Measurements from ENCODE around the gene EHHADH.

Gene EHHADH

DNA sequence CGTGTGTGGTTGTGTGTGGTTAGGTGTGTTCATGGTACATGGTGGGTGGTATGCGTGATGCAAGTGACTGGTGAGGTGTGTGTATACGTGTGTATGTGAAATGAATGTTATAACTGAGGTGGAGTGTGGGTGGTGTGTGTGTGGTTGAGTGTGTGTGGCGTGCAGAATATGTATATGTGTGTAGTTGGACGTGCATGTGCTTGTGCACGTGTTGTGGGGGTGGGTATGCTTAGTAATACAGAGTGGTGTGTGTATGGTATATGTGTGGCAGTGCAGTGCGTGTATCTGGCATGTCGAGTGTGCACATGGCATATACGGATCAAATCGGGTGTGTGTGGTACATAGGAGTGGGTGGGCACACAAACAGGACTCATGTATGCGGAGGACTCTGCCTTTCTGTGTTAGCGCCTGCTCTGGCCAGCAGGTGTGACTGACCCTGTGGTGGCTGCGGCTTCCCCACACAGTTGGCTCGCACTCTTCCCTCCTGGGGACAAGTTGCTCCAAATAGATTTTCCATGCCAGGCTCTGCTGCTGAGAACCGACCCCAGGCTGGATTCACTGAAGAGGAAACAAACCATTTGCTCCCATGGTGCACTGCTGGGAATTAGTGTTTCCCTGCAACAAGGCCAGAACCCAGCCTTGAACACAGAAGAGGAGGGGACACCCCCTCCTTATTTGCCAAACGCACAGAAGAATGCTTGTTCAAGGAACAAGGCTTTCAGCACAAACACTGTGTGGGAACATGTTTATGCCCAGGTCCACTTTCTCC is 99.8 kb downstream of the EHHADH start:
- no peak overlapping the region for H4K8ac ChIP-seq (ENCODE audit: low read depth, low read length)
- no peaks in the 10 kb centered on the region for H3K36me3 ChIP-seq (ENCODE audit: control insufficient read depth, insufficient read depth, low read length)
- H3K4me3 ChIP-seq (ENCODE audit: low read length), result no peak overlapping the region
- WGBS (ENCODE audit: extremely low coverage, insufficient coverage, low lambda C conversion rate), result 100% methylated on average over 4 of the region's 16 CpGs
- H4K5ac ChIP-seq (ENCODE audit: low read length), result no peak overlapping the region
- no peak overlapping the region for H2AK5ac ChIP-seq (ENCODE audit: low read length)
- H3K4ac ChIP-seq (ENCODE audit: low read depth, low read length), result no peak overlapping the region
- H3K56ac ChIP-seq (ENCODE audit: low read length), result peak overlapping the region; percentile 82
- no peaks in the 10 kb centered on the region for H3K79me1 ChIP-seq (ENCODE audit: low read length)
- peak; percentile 40 for DNase-seq
- H3K9ac ChIP-seq (ENCODE audit: low read length), result no peak overlapping the region
- peaks cover 3% of the 10 kb centered on the region for H3K27me3 ChIP-seq (ENCODE audit: insufficient read depth, low read length, poor library complexity)
- no peak overlapping the region for H3K4me2 ChIP-seq (ENCODE audit: low read length)
- H2BK5ac ChIP-seq (ENCODE audit: low read length), result no peak overlapping the region
- H3K23ac ChIP-seq (ENCODE audit: low read length), result no peak overlapping the region
- H3K18ac ChIP-seq (ENCODE audit: low read length), result no peak overlapping the region
- no peaks in the 10 kb centered on the region for H3K79me2 ChIP-seq (ENCODE audit: control insufficient read depth, insufficient read depth, low read length)
- H2BK120ac ChIP-seq (ENCODE audit: low read depth, low read length), result no peak overlapping the region
- no peak overlapping the region for H3K27ac ChIP-seq (ENCODE audit: low read depth, low read length)
- no peak overlapping the region for H2BK15ac ChIP-seq (replicated peaks; ENCODE audit: low read depth)
- no peaks in the 10 kb centered on the region for H3K4me1 ChIP-seq (ENCODE audit: control insufficient read depth, low read depth, low read length)

DNA sequence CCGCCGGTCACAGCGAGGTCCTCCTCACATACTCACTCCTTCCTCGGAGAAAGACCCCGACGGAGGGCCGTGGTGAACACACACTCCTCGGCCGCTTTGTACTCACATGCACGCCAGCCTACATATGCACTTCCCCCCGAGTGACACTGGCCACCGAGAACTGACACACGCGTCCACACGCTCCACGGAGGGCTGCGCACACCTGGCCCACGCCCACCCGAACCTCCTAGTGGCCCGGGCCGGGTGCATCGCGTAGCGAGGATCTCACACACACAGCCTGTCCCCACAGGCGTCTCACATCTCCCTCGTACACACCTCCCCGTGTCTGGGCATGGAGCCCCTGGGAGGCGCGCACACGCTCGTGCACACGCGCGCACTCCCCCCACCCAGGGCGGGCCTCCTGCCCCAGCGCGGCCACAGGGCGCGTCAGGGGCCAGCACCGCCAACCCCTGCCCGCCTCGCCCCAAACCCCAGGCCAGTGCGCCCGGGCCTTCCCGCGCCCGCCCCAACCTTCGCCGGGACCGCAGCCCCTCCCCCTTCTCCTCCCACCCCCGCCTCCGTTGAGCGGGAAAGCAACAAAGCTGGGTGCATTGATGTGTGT is 100.6 kb downstream of the EHHADH start:
- WGBS (ENCODE audit: extremely low coverage, insufficient coverage, low lambda C conversion rate), result no CpG with 5 or more reads among the region's 53 CpGs
- H3K4me1 ChIP-seq (ENCODE audit: control insufficient read depth, low read depth, low read length), result no peaks in the 10 kb centered on the region
- H3K79me1 ChIP-seq (ENCODE audit: low read length), result no peaks in the 10 kb centered on the region
- H3K23ac ChIP-seq (ENCODE audit: low read length), result peak overlapping the region; percentile 87
- DNase-seq, result peak; percentile 51
- H4K8ac ChIP-seq (ENCODE audit: low read depth, low read length), result no peak overlapping the region
- peak overlapping the region; percentile 82 for H3K56ac ChIP-seq (ENCODE audit: low read length)
- H3K18ac ChIP-seq (ENCODE audit: low read length), result no peak overlapping the region
- peak overlapping the region; percentile 3 for H3K4me3 ChIP-seq (ENCODE audit: low read length)
- H3K27me3 ChIP-seq (ENCODE audit: insufficient read depth, low read length, poor library complexity), result peaks cover 3% of the 10 kb centered on the region
- H2BK15ac ChIP-seq (replicated peaks; ENCODE audit: low read depth), result no peak overlapping the region
- H4K5ac ChIP-seq (ENCODE audit: low read length), result no peak overlapping the region
- no peaks in the 10 kb centered on the region for H3K79me2 ChIP-seq (ENCODE audit: control insufficient read depth, insufficient read depth, low read length)
- peak overlapping the region; percentile 61 for H3K9ac ChIP-seq (ENCODE audit: low read length)
- no peak overlapping the region for H2AK5ac ChIP-seq (ENCODE audit: low read length)
- no peak overlapping the region for H2BK120ac ChIP-seq (ENCODE audit: low read depth, low read length)
- H3K36me3 ChIP-seq (ENCODE audit: control insufficient read depth, insufficient read depth, low read length), result no peaks in the 10 kb centered on the region
- no peak overlapping the region for H2BK5ac ChIP-seq (ENCODE audit: low read length)
- H3K27ac ChIP-seq (ENCODE audit: low read depth, low read length), result no peak overlapping the region
- H3K4me2 ChIP-seq (ENCODE audit: low read length), result peak overlapping the region; percentile 95
- H3K4ac ChIP-seq (ENCODE audit: low read depth, low read length), result no peak overlapping the region

GRCh38 chr3:185152410-185153170 is 101.3 kb downstream of the EHHADH start, which contains the start of gene C3orf70:
C3orf70 (minus strand) TSS chr3:185153060; CDS start chr3:185152823, 237 bp downstream.
- peak within 1 kb of the TSS; percentile 95 for H3K4me2 ChIP-seq (ENCODE audit: low read length)
- peak within 1 kb of the TSS; percentile 61 for H3K9ac ChIP-seq (ENCODE audit: low read length)
- no peak within 1 kb of the TSS for H2BK120ac ChIP-seq (ENCODE audit: low read depth, low read length)
- no peak within 1 kb of the TSS for H3K18ac ChIP-seq (ENCODE audit: low read length)
- no peaks in the 10 kb centered on the region for H3K4me1 ChIP-seq (ENCODE audit: control insufficient read depth, low read depth, low read length)
- no CpG with 5 or more reads among the region's 113 CpGs for WGBS (ENCODE audit: extremely low coverage, insufficient coverage, low lambda C conversion rate)
- no peak within 1 kb of the TSS for H2BK15ac ChIP-seq (replicated peaks; ENCODE audit: low read depth)
- peak within 1 kb of the TSS; percentile 82 for H3K56ac ChIP-seq (ENCODE audit: low read length)
- peak; percentile 63 for DNase-seq
- peaks cover 3% of the 10 kb centered on the region for H3K27me3 ChIP-seq (ENCODE audit: insufficient read depth, low read length, poor library complexity)
- no peaks in the 10 kb centered on the region for H3K36me3 ChIP-seq (ENCODE audit: control insufficient read depth, insufficient read depth, low read length)
- H2BK5ac ChIP-seq (ENCODE audit: low read length), result no peak within 1 kb of the TSS
- H3K79me2 ChIP-seq (ENCODE audit: control insufficient read depth, insufficient read depth, low read length), result no peaks in the 10 kb centered on the region
- no peaks in the 10 kb centered on the region for H3K79me1 ChIP-seq (ENCODE audit: low read length)
- no peak within 1 kb of the TSS for H3K27ac ChIP-seq (ENCODE audit: low read depth, low read length)
- no peak within 1 kb of the TSS for H2AK5ac ChIP-seq (ENCODE audit: low read length)
- peak within 1 kb of the TSS; percentile 87 for H3K23ac ChIP-seq (ENCODE audit: low read length)
- no peak within 1 kb of the TSS for H4K5ac ChIP-seq (ENCODE audit: low read length)
- H4K8ac ChIP-seq (ENCODE audit: low read depth, low read length), result no peak within 1 kb of the TSS
- no peak within 1 kb of the TSS for H3K4ac ChIP-seq (ENCODE audit: low read depth, low read length)
- H3K4me3 ChIP-seq (ENCODE audit: low read length), result peak within 1 kb of the TSS; percentile 24

- H3K56ac ChIP-seq (ENCODE audit: low read length), result peak overlapping the region; percentile 79
- no peak overlapping the region for H2BK15ac ChIP-seq (replicated peaks; ENCODE audit: low read depth)
- H3K4me1 ChIP-seq (ENCODE audit: control insufficient read depth, low read depth, low read length), result no peaks in the 10 kb centered on the region
- H3K23ac ChIP-seq (ENCODE audit: low read length), result no peak overlapping the region
- peaks cover 3% of the 10 kb centered on the region for H3K27me3 ChIP-seq (ENCODE audit: insufficient read depth, low read length, poor library complexity)
- H3K18ac ChIP-seq (ENCODE audit: low read length), result no peak overlapping the region
- no peak overlapping the region for H4K5ac ChIP-seq (ENCODE audit: low read length)
- H3K9ac ChIP-seq (ENCODE audit: low read length), result peak overlapping the region; percentile 61
- DNase-seq, result no peak
- no peaks in the 10 kb centered on the region for H3K79me1 ChIP-seq (ENCODE audit: low read length)
- no peak overlapping the region for H2AK5ac ChIP-seq (ENCODE audit: low read length)
- no peak overlapping the region for H2BK5ac ChIP-seq (ENCODE audit: low read length)
- H3K4me3 ChIP-seq (ENCODE audit: low read length), result peak overlapping the region; percentile 24
- no peak overlapping the region for H4K8ac ChIP-seq (ENCODE audit: low read depth, low read length)
- H3K79me2 ChIP-seq (ENCODE audit: control insufficient read depth, insufficient read depth, low read length), result no peaks in the 10 kb centered on the region
- H3K4me2 ChIP-seq (ENCODE audit: low read length), result peak overlapping the region; percentile 95
- H2BK120ac ChIP-seq (ENCODE audit: low read depth, low read length), result no peak overlapping the region
- WGBS (ENCODE audit: extremely low coverage, insufficient coverage, low lambda C conversion rate), result no CpG with 5 or more reads among the region's 9 CpGs
- no peak overlapping the region for H3K27ac ChIP-seq (ENCODE audit: low read depth, low read length)
- H3K36me3 ChIP-seq (ENCODE audit: control insufficient read depth, insufficient read depth, low read length), result no peaks in the 10 kb centered on the region
- no peak overlapping the region for H3K4ac ChIP-seq (ENCODE audit: low read depth, low read length)
Observed at GRCh38 chr3:185151964-185152409, 101.9 kb downstream of the EHHADH start.

GRCh38 chr3:185151101-185151963 is 102.5 kb downstream of the EHHADH start:
- Histone ChIP-seq H3K4me2 (ENCODE audit: low read length) (no peak overlapping the region), H4K8ac (ENCODE audit: low read depth, low read length) (no peak overlapping the region), H3K9ac (ENCODE audit: low read length) (no peak overlapping the region), H3K79me1 (ENCODE audit: low read length) (no peaks in the 10 kb centered on the region), H3K18ac (ENCODE audit: low read length) (no peak overlapping the region), H3K4ac (ENCODE audit: low read depth, low read length) (no peak overlapping the region), H3K4me3 (ENCODE audit: low read length) (no peak overlapping the region), H3K23ac (ENCODE audit: low read length) (no peak overlapping the region), H2BK5ac (ENCODE audit: low read length) (no peak overlapping the region), H2BK15ac (replicated peaks; ENCODE audit: low read depth) (no peak overlapping the region), H3K27ac (ENCODE audit: low read depth, low read length) (no peak overlapping the region), H2AK5ac (ENCODE audit: low read length) (no peak overlapping the region), H3K79me2 (ENCODE audit: control insufficient read depth, insufficient read depth, low read length) (no peaks in the 10 kb centered on the region), H2BK120ac (ENCODE audit: low read depth, low read length) (no peak overlapping the region), H3K27me3 (ENCODE audit: insufficient read depth, low read length, poor library complexity) (peaks cover 3% of the 10 kb centered on the region), H4K5ac (ENCODE audit: low read length) (no peak overlapping the region), H3K56ac (ENCODE audit: low read length) (no peak overlapping the region), H3K36me3 (ENCODE audit: control insufficient read depth, insufficient read depth, low read length) (no peaks in the 10 kb centered on the region), H3K4me1 (ENCODE audit: control insufficient read depth, low read depth, low read length) (no peaks in the 10 kb centered on the region)
- no peak for DNase-seq
- whole genome bisulfite sequencing (ENCODE audit: extremely low coverage, insufficient coverage, low lambda C conversion rate), result no CpG with 5 or more reads among the region's 8 CpGs

Data from mesendoderm (in vitro differentiated cells).